ENCODE results near the gene DPYSL5. TPM values are rescaled to one million over a fixed set of nuclear protein-coding genes. Genes with fewer than 3 reads are reported as not detected.

DPYSL5 gene
- total and polyA plus RNA-seq, 12 donors, result 0.34 to 1.6 (median 0.82) TPM; not detected in 4

DNA sequence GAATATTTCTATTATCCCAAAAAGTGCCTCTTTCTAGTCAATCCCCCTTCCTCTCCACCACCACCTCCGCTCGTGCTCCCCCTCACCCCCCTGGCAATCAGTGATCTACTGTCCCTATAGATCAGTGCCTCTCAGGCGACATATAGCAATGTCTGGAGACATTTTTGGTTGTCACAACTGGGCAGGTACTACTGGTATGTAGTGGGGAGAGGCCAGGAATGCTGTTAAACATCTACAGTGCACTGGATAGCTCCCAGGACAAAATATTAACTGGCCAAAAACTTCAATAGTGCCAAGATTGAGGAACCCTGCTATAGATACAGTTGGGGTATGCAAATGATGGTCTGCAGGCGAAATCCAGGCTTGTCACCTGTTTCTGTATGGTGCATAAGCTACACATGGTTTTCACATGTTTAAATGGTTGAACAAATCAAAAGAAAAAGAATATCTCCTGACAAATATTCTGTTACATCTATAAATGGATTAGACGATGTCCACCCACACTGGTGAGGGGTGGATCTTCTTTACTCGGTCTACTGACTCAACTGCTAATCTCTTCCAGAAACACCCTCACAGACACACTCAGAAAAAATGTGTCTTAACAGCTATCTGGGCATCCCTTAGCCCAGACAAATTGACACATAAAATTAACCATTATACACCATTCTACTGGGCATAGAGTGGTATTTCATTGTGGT, 25.5 kb downstream of the DPYSL5 start:
- 71 to 79% (median 76%) methylated on average over 6 of the region's 6 CpGs for WGBS, 4 donors
- Histone ChIP-seq H3K27me3 (peaks cover 8% of the 10 kb centered on the region), H3K9me3 (replicated peaks in 1 of 3) (no peaks in the 10 kb centered on the region), H3K4me3 (no peak overlapping the region), H3K4me1 (replicated peaks in 1 of 2) (no peaks in the 10 kb centered on the region), H3K27ac (no peak overlapping the region), H3K36me3 (replicated peaks in 1 of 2) (no peaks in the 10 kb centered on the region)
- DNase-seq, result no peak
- intact Hi-C loops (cut with DNase I), result no loop called here
- TF ChIP-seq POLR2A (IDR thresholded peaks at IDR 0.05), result no peak
- TF ChIP-seq, protein P1, sequence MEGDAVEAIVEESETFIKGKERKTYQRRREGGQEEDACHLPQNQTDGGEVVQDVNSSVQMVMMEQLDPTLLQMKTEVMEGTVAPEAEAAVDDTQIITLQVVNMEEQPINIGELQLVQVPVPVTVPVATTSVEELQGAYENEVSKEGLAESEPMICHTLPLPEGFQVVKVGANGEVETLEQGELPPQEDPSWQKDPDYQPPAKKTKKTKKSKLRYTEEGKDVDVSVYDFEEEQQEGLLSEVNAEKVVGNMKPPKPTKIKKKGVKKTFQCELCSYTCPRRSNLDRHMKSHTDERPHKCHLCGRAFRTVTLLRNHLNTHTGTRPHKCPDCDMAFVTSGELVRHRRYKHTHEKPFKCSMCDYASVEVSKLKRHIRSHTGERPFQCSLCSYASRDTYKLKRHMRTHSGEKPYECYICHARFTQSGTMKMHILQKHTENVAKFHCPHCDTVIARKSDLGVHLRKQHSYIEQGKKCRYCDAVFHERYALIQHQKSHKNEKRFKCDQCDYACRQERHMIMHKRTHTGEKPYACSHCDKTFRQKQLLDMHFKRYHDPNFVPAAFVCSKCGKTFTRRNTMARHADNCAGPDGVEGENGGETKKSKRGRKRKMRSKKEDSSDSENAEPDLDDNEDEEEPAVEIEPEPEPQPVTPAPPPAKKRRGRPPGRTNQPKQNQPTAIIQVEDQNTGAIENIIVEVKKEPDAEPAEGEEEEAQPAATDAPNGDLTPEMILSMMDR (IDR thresholded peaks at IDR 0.05), result no peak

DNA sequence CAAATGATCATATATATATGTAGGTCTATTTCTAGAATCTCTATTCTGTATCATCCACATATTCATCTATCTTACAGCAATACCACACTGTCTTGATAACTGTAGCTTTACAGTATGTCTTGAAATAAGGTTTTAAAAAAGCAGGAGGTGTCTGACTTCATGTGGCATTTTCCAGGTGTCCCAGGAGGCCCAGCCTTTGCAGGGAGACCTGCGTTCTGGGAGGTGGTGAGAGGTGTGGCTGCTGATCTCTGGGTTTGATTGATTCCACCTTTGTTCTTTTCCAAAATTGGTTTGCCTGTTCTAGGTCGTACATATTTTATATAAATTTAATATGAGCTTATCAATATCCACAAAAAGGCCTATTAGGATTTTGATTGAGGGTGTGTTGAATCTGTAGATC, 26.6 kb downstream of the DPYSL5 start:
- Histone ChIP-seq H3K27me3 (no peaks in the 10 kb centered on the region), H3K4me3 (no peak overlapping the region), H3K36me3 (replicated peaks in 1 of 2) (no peaks in the 10 kb centered on the region), H3K4me1 (replicated peaks in 1 of 2) (no peaks in the 10 kb centered on the region), H3K27ac (no peak overlapping the region), H3K9me3 (replicated peaks in 1 of 3) (no peaks in the 10 kb centered on the region)
- DNase-seq, result no peak
- intact Hi-C loops (cut with DNase I), result no loop called here
- TF ChIP-seq, protein P1 (IDR thresholded peaks at IDR 0.05), result no peak
- TF ChIP-seq POLR2A (IDR thresholded peaks at IDR 0.05), result no peak
- 74 to 82% (median 80%) methylated on average over 2 of the region's 2 CpGs for WGBS, 4 donors

DNA sequence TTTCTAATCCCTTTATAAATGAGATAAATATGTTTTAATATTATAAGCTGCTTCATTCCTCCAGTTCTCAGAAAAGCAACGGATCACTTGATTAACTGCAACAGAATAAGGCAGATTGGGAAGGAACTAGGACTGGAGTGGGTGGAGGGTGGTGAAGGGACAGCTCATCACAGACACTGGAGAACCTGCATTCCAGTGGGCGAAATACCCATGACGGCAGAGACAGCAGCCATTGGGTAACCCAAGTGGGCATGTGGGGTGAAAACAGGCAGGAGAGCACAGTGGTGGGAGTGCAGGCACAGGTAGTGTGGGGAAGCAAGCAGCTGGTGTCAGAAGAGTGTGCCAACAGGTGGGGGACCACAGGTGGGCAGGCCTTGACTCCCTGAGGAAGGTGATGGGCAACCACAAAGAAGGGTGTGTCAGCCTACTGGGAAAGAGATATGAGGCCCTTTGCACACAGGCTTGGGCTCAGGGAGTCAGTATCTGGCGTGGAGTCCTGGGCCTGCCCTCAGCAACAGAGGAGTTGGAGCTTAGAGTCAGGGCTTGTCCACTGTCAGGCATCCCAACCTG, 27.2 kb downstream of the DPYSL5 start:
- Histone ChIP-seq H3K27me3 (no peaks in the 10 kb centered on the region), H3K27ac (no peak overlapping the region), H3K36me3 (replicated peaks in 1 of 2) (no peaks in the 10 kb centered on the region), H3K4me1 (replicated peaks in 1 of 2) (no peaks in the 10 kb centered on the region), H3K9me3 (replicated peaks in 1 of 3) (no peaks in the 10 kb centered on the region), H3K4me3 (no peak overlapping the region)
- DNase-seq, result no peak
- 86 to 95% (median 88%) methylated on average over 4 of the region's 4 CpGs for WGBS, 4 donors
- intact Hi-C loops (cut with DNase I), result no loop called here
- no peak for TF ChIP-seq POLR2A (IDR thresholded peaks at IDR 0.05)

DNA sequence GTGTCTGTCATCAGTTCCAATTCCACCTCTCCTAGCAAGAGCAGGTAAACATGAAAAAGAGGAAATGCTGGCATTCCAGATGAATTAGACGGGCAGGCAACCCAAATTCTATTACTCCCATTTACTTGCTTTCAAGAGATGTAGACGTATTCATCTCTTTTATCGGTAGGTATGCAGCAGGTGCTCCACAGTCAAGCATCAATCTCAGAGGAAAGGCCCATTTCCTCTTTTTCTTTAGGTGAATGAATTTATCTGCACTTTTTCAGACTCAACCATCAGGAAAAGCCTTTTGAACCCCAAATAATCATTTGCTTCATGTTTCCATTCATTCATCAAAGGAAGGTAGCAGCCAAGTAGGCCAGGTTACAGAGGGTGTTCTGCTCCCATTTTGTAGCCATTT, 27.9 kb downstream of the DPYSL5 start:
- DNase-seq, result no peak
- 76 to 89% (median 84%) methylated on average over 3 of the region's 3 CpGs for WGBS, 4 donors
- no peak overlapping the region for H3K27ac ChIP-seq
- intact Hi-C loops (cut with DNase I), result no loop called here
- H3K36me3 ChIP-seq (replicated peaks in 1 of 2), result no peaks in the 10 kb centered on the region
- no peak overlapping the region for H3K4me3 ChIP-seq
- H3K4me1 ChIP-seq (replicated peaks in 1 of 2), result no peaks in the 10 kb centered on the region
- TF ChIP-seq, protein P1 (IDR thresholded peaks at IDR 0.05), result no peak
- TF ChIP-seq POLR2A (IDR thresholded peaks at IDR 0.05), result no peak
- no peaks in the 10 kb centered on the region for H3K27me3 ChIP-seq
- no peaks in the 10 kb centered on the region for H3K9me3 ChIP-seq (replicated peaks in 1 of 3)

DNA sequence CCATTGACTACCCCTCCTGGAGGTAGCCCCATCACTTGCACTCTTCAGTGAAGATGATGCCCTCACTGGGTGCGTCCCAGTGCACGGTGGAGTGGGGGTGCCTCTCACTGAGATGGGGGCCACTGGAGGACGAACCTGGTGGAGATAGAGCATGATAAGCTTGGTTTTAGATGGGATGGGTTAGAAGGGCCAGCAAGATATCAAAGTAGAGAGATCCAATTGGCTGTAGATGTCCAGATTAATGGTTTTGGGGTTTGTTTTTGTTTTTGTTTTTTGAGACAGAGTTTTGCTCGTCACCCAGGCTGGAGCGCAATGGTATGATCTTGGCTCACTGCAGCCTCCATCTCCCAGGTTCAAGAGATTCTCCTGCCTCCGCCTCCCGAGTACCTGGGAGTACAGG, 28.3 kb downstream of the DPYSL5 start:
- H3K9me3 ChIP-seq (replicated peaks in 1 of 3), result no peaks in the 10 kb centered on the region
- TF ChIP-seq POLR2A (IDR thresholded peaks at IDR 0.05), result no peak
- TF ChIP-seq, protein P1 (IDR thresholded peaks at IDR 0.05), result no peak
- DNase-seq, result no peak
- H3K27me3 ChIP-seq, result no peaks in the 10 kb centered on the region
- H3K27ac ChIP-seq, result no peak overlapping the region
- no peak overlapping the region for H3K4me3 ChIP-seq
- no peaks in the 10 kb centered on the region for H3K36me3 ChIP-seq (replicated peaks in 1 of 2)
- H3K4me1 ChIP-seq (replicated peaks in 1 of 2), result no peaks in the 10 kb centered on the region
- WGBS, 4 donors, result 90 to 94% (median 91%) methylated on average over 7 of the region's 7 CpGs
- intact Hi-C loops (cut with DNase I), result no loop called here

All from adrenal gland (tissue), 12 donors.